Liver (tissue), 9 donors: ENCODE measurements around the gene EPHB2. TPM values are rescaled to one million over a fixed set of nuclear protein-coding genes. Genes with fewer than 3 reads are reported as not detected.

Source experiments
- DNase-seq: peaks from one replicate; pipeline ENCODE4 v3.0.0-alpha.2; 2017; ENCODE audit warnings: low spot score
- H3K27ac ChIP-seq, 2 donors: one replicate each; pipeline ENCODE4 v1.7.0; 2013; ENCODE audit warnings: inconsistent platforms in 2 of 2, low read length in 2 of 2, control low read depth in 1 of 2, low read depth in 1 of 2, mild to moderate bottlenecking in 1 of 2
- H3K27me3 ChIP-seq, 4 donors: one replicate each; pipeline versions ENCODE4 v1.6.1 to v1.7.0; 2013; ENCODE audit warnings: low read length in 3 of 4, inconsistent platforms in 1 of 4, mild to moderate bottlenecking in 1 of 4, moderate library complexity in 1 of 4; ENCODE audit not compliant: control insufficient read depth in 4 of 4, insufficient read depth in 4 of 4
- H3K36me3 ChIP-seq, 4 donors: one replicate each; pipeline versions ENCODE4 v1.6.1 to v1.7.0; 2013; ENCODE audit warnings: low read length in 3 of 4, mild to moderate bottlenecking in 3 of 4, low read depth in 1 of 4, moderate library complexity in 1 of 4; ENCODE audit not compliant: control insufficient read depth in 4 of 4, insufficient read depth in 3 of 4
- H3K4me1 ChIP-seq, 4 donors: one replicate each; pipeline versions ENCODE4 v1.6.1 to v1.7.0; 2013; ENCODE audit warnings: low read length in 3 of 4, mild to moderate bottlenecking in 3 of 4, moderate library complexity in 1 of 4; ENCODE audit not compliant: control insufficient read depth in 4 of 4, insufficient read depth in 4 of 4
- H3K4me3 ChIP-seq, 3 donors: one replicate each; pipeline versions ENCODE4 v1.6.1 to v1.7.0; 2013; ENCODE audit warnings: low read length in 3 of 3, control low read depth in 1 of 3, low read depth in 1 of 3, mild to moderate bottlenecking in 1 of 3
- H3K9ac ChIP-seq, 2 donors: one replicate each; pipeline ENCODE4 v1.7.0; 2013; ENCODE audit warnings: low read length in 2 of 2, mild to moderate bottlenecking in 2 of 2, moderate library complexity in 2 of 2, control low read depth in 1 of 2, low read depth in 1 of 2
- H3K9me3 ChIP-seq, 4 donors: one replicate each; pipeline versions ENCODE4 v1.6.1 to v1.7.0; 2013; ENCODE audit warnings: low read length in 3 of 4; ENCODE audit not compliant: control insufficient read depth in 4 of 4
- CTCF ChIP-seq: fragments of 150-350 bp; IDR thresholded peaks from 2 replicates; pipeline ENCODE4 v1.5.1; 2017; ENCODE audit warnings: improper control_type of control experiment, low read depth, low read length; ENCODE audit not compliant: missing input control
- FOXA2 ChIP-seq: IDR thresholded peaks from 2 replicates; pipeline ENCODE4 v1.6.1; 2016; ENCODE audit warnings: antibody characterized with exemption
- GABPA ChIP-seq, 2 donors: IDR thresholded peaks in 1 of 2; conservative IDR thresholded peaks in 1 of 2; 2 replicates each; pipeline ENCODE4 v1.6.1; 2016; ENCODE audit warnings: antibody characterized with exemption in 2 of 2, mild to moderate bottlenecking in 1 of 2, moderate library complexity in 1 of 2
- HNF4A ChIP-seq, 2 donors: conservative IDR thresholded peaks; 2 replicates each; pipeline ENCODE4 v1.6.1; 2016; ENCODE audit warnings: antibody characterized with exemption in 2 of 2, mild to moderate bottlenecking in 2 of 2
- HNF4G ChIP-seq: IDR thresholded peaks from 2 replicates; pipeline ENCODE4 v1.6.1; 2016; ENCODE audit warnings: antibody characterized with exemption
- JUND ChIP-seq, 2 donors: IDR thresholded peaks; 2 replicates each; pipeline ENCODE4 v1.6.1; 2016; ENCODE audit warnings: antibody characterized with exemption in 2 of 2
- NR2F2 ChIP-seq: IDR thresholded peaks from 2 replicates; pipeline ENCODE4 v1.6.1; 2016; ENCODE audit warnings: antibody characterized with exemption
- REST ChIP-seq: IDR thresholded peaks from 2 replicates; pipeline ENCODE4 v1.6.1; 2016; ENCODE audit warnings: antibody characterized with exemption, mild to moderate bottlenecking
- RXRA ChIP-seq, 2 donors: IDR thresholded peaks; 2 replicates each; pipeline ENCODE4 v1.6.1; 2017 to 2018; ENCODE audit warnings: antibody characterized with exemption in 2 of 2, mild to moderate bottlenecking in 1 of 2
- SP1 ChIP-seq: IDR thresholded peaks from 2 replicates; pipeline ENCODE4 v1.6.1; 2018; ENCODE audit warnings: antibody characterized with exemption, mild to moderate bottlenecking
- TAF1 ChIP-seq: conservative IDR thresholded peaks from 2 replicates; pipeline ENCODE4 v1.6.1; 2016; ENCODE audit warnings: antibody characterized with exemption, mild to moderate bottlenecking
- ZBTB33 ChIP-seq: IDR thresholded peaks from 2 replicates; pipeline ENCODE4 v1.6.1; 2016; ENCODE audit warnings: antibody characterized with exemption
- WGBS: extraction: QIAGEN DNeasy Blood & Tissue Kit; methylation state at CpG from one replicate; pipeline ENCODE4 v1.1.7; 2013; 5-methylcytosine and 5-hydroxymethylcytosine counted together
- polyA plus RNA-seq, 2 donors: library from polyadenylated mRNA; stranded (reverse) in 1 of 2; unstranded in 1 of 2; fragments of 200-250 nt in 1 of 2; fragments of >200 nt in 1 of 2; fragmentation: Nextera tagmentation in 1 of 2; extraction: Ambion mirVana in 1 of 2; gene quantifications; one replicate each; pipeline versions ENCODE4 v1.2.1 to v1.2.3, GENCODE V29; 2013 to 2015
- total RNA-seq, 2 donors: library from RNA; depleted of rRNA; stranded (reverse); fragments of >200 nt; gene quantifications; one replicate each; pipeline ENCODE4 v1.2.3, GENCODE V29; 2014
- TF ChIP-seq, protein P1 (sequence below): IDR thresholded peaks from 2 replicates; pipeline ENCODE4 v1.6.1; 2016; ENCODE audit warnings: antibody characterized with exemption
- donor health status: healthy.
- donor health status: healthy.
- donor health status: healthy.
- donor health status: healthy.
- donor health status: healthy.

EPHB2 gene
- total and polyA plus RNA-seq, 4 donors = 0.07 to 1.0 (median 0.38) TPM

GRCh38 chr1:22685591-22686059, 25.0 kb upstream of the EPHB2 start:
- Histone ChIP-seq H3K4me3 (no peak overlapping the region), H3K27ac (no peak overlapping the region), H3K4me1 (no peaks in the 10 kb centered on the region), H3K9ac (no peak overlapping the region), H3K27me3 (no peaks in the 10 kb centered on the region), H3K9me3 (no peaks in the 10 kb centered on the region), H3K36me3 (no peaks in the 10 kb centered on the region)
- 69% methylated on average over 10 of the region's 10 CpGs for WGBS
- TF ChIP-seq FOXA2 (no peak), HNF4G (no peak), JUND (IDR thresholded peaks at IDR 0.05) (no peak)
- DNase-seq = no peak

DNA sequence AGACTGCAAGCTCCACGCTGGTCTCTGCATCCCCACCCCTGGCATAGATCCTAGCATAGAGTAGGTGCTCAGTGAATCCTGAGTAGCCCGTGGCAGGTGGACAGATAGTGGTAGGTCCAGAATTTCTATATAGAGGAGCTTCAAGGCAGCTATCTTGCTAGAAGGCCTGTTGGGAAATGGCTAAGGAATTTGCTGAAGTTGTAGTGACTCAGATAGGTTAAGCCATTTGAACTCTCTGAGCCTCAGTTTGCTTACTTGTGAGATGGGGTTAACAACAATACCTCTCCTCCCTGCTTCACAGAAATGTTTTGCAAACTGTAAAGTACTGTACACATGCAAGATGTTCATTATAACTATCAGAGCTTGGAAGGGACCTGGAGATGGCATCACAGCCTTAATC, 23.4 kb upstream of the EPHB2 start:
- no peak for DNase-seq
- TF ChIP-seq TAF1 = no peak
- no peak for TF ChIP-seq NR2F2
- TF ChIP-seq JUND (IDR thresholded peaks at IDR 0.05) = no peak
- TF ChIP-seq SP1 = no peak
- TF ChIP-seq REST = no peak
- TF ChIP-seq CTCF = no peak
- no peak for TF ChIP-seq HNF4A (conservative IDR thresholded peaks at IDR 0.05)
- TF ChIP-seq, protein P1, sequence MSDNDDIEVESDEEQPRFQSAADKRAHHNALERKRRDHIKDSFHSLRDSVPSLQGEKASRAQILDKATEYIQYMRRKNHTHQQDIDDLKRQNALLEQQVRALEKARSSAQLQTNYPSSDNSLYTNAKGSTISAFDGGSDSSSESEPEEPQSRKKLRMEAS = no peak
- no peak for TF ChIP-seq RXRA (IDR thresholded peaks at IDR 0.05)
- TF ChIP-seq ZBTB33 = no peak
- TF ChIP-seq GABPA (IDR thresholded peaks at IDR 0.05 in 1 of 2, conservative IDR thresholded peaks at IDR 0.05 in 1 of 2) = no peak
- Histone ChIP-seq H3K27me3 (no peaks in the 10 kb centered on the region), H3K4me3 (no peak overlapping the region), H3K9ac (no peak overlapping the region), H3K9me3 (no peaks in the 10 kb centered on the region), H3K36me3 (no peaks in the 10 kb centered on the region), H3K4me1 (no peaks in the 10 kb centered on the region), H3K27ac (no peak overlapping the region)
- WGBS = 77% methylated on average over 2 of the region's 2 CpGs
